ENCODE results near the gene DDTL. TPM values are rescaled to one million over a fixed set of nuclear protein-coding genes. Genes with fewer than 3 reads are reported as not detected.
"Not testable (repeated sequence)": the region's sequence is repeated elsewhere in the genome, so short reads cannot be mapped to it uniquely, and the experiment has no call there.

Gene DDTL
- total RNA-seq, 2 experiments from 2014 or later, result 0.72 to 0.76 TPM

DNA sequence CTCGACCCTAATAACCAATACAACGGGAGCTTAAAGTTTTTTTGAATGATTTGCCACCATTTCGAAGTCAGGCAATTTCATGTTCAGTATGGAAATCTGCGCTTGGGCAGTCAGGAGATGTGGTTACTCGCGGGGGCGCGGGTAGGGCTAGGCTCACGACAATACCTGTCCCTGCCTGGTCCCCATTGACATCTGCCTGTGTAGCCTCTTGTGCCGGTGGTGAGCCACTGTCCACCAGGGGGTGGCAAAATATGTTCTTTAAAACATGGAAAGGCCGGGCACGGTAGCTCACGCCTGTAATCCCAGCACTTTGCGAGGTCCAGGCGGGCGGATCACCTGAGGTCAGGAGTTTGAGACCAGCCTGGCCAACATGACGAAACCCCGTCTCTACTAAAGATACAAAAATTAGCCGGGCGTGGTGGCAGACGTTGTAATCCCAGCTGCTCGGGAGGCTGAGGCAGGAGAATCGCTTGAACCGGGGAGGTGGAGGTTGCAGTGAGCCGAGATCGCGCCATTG lies 8.2 kb downstream of the DDTL start:
- H3K27me3 Mint-ChIP-seq (ENCODE audit: low read depth); H3K4me3 Mint-ChIP-seq; intact Hi-C loops (cut with micrococcal nuclease); H3K27ac Mint-ChIP-seq; H3K9me3 Mint-ChIP-seq; DNase-seq; CTCF ChIA-PET: not testable (repeated sequence)
- Mint-ChIP-seq H3K36me3 (ENCODE audit: low read depth) (peaks cover 12% of the 10 kb centered on the region), H3K4me1 (ENCODE audit: low read depth) (peaks cover 11% of the 10 kb centered on the region)

DNA sequence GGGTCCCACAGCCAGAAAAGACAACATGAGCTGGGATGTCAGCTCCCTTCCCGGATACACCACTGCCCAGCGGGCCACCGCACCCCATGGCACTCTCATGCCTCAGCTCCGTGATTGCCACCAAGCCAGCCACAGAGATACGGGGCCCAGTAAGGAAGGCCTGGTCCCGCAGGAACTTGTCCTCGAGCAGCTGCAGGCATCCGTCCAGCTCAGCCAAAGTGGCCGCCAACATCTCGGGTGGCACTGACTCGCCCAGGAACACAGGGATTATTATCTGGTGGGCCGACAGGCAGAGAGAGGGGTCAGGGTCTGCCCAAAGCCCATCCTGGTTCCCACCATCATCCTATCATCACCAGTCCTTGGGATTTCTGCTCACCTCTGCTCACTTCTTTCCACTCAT lies 10.6 kb downstream of the DDTL start:
- intact Hi-C loops (cut with micrococcal nuclease); CTCF ChIA-PET: not testable (repeated sequence)

DNA sequence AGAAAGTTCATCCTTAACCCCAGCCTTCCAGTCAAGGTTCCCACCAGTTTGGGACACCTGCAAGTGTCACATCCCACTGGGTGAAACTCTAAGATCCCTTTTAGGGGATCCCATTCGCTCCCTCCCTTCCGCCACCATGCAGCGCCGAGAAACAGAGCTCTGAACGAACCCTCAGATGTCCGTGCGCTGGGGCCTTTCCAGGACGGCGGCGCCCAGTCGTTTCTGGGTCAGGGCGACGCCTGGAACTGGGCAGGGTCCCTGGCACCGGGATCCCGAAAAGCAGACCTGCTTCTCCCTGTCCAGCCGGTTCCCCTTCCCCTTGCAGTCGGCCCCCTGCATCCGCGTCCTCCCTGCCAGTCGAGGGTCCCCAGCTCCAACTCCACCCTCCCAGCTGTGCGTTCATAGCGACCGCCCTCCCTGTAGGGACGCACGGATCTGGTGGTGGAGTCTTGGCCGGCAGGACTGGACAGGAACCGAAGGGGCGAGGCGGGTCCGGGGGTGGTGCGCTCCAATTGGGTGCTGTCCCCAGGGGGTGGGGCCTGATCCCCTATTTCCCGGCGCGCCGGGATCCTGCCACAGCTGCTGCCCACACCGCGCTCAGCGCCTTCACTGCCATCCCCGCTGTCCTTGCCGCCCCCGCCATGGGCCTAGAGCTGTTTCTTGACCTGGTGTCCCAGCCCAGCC lies 13.0 kb downstream of the DDTL start, which contains the start of gene GSTT2:
TSS of gene GSTT2 (plus strand) at position 578 of the 684 bp plus-strand sequence.
- H3K4me3 Mint-ChIP-seq; H3K27me3 Mint-ChIP-seq (ENCODE audit: low read depth); H3K9me3 Mint-ChIP-seq; H3K4me1 Mint-ChIP-seq (ENCODE audit: low read depth); H3K36me3 Mint-ChIP-seq (ENCODE audit: low read depth); CTCF ChIA-PET; DNase-seq; H3K27ac Mint-ChIP-seq: not testable (repeated sequence)
- intact Hi-C loops (cut with micrococcal nuclease), result loop anchor here (5.0 kb wide), 1 partner anchor 198 kb away; no protein-coding TSS in a partner anchor

More for the DNA sequence above, 10.6 kb downstream of the DDTL start:
- not testable (repeated sequence) for H3K4me1 Mint-ChIP-seq (ENCODE audit: low read depth); H3K27ac Mint-ChIP-seq; H3K36me3 Mint-ChIP-seq (ENCODE audit: low read depth); H3K9me3 Mint-ChIP-seq; H3K27me3 Mint-ChIP-seq (ENCODE audit: low read depth); H3K4me3 Mint-ChIP-seq; DNase-seq

DNA sequence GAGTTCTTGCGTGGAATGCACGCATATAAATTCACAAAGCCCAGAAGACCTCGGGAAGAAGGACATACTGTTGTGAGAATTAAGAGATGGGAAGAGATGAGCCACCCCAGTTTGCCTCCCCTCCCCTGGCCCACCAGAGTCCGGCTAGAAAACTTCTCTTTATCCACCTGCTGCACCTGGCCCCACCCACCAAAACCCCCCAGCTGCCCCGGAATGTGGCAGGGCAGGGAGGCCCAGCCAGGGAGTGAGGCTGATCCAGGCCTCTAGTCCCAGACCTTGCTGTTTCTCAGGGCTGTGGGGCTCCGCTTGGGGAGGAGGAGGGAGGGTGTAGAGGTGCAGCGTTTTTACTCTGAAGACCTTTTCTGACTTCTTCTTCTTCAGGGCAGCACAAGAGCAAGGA lies 13.9 kb downstream of the DDTL start:
- H3K27ac Mint-ChIP-seq; DNase-seq; H3K9me3 Mint-ChIP-seq; H3K4me3 Mint-ChIP-seq; H3K4me1 Mint-ChIP-seq (ENCODE audit: low read depth); H3K36me3 Mint-ChIP-seq (ENCODE audit: low read depth); CTCF ChIA-PET; H3K27me3 Mint-ChIP-seq (ENCODE audit: low read depth): not testable (repeated sequence)
- intact Hi-C loops (cut with micrococcal nuclease), result loop anchor here (5.0 kb wide), 1 partner anchor 197 kb away; no protein-coding TSS in a partner anchor

DNA sequence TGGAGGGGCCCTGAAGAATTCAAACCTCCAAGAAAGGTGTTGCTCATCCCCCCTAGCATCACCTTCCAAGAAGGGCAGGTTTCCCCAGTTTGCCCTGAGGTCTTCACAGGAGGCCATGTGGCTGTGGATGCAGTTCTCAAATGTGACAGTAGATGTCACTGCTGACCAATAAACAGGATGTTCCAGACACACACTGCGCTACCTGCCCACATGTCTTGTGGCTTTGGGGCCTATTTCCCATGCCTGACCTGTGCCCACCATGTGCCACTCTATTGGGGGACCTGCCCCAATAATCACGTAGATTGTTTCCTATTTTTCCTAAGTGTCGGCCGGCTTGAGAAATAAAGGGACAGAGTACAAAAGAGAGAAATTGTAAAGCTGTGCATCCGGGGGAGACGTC lies 17.7 kb downstream of the DDTL start:
- no peaks in the 10 kb centered on the region for H3K27me3 Mint-ChIP-seq (ENCODE audit: low read depth)
- peaks cover 3% of the 10 kb centered on the region for H3K4me1 Mint-ChIP-seq (ENCODE audit: low read depth)
- H3K36me3 Mint-ChIP-seq (ENCODE audit: low read depth), result no peaks in the 10 kb centered on the region
- no peaks in the 10 kb centered on the region for H3K9me3 Mint-ChIP-seq
- H3K4me3 Mint-ChIP-seq, result no peak overlapping the region
- intact Hi-C loops (cut with micrococcal nuclease), result loop anchor here (5.0 kb wide), 1 partner anchor 193 kb away; no protein-coding TSS in a partner anchor
- CTCF ChIA-PET, result interaction anchor here (0.6 kb wide), 1 partner anchor 71 kb away, joined by 3 read pairs; no protein-coding TSS in a partner anchor
- H3K27ac Mint-ChIP-seq, result no peak overlapping the region
- DNase-seq, result peak; percentile 73

DNA sequence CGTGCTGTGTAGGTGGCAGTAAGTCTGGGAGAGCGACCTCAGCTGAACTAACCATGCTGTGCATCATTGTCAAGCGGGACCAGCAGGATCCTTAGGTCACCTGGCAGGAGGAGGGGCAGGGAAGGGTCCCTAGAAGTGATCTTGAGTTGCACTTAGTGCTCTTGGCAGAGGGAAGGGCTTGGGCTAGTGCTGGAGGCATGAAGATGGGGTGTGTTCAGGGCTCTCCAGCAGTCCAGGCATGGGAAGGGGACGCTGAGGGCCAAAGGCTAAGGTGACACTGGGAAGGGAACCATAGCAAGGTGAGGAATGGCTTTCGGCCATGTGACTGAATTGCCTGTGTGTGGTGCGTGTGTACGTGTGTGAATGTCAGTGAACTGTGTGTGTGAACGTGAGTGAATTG lies 19.4 kb downstream of the DDTL start:
- H3K4me1 Mint-ChIP-seq (ENCODE audit: low read depth); intact Hi-C loops (cut with micrococcal nuclease); H3K27ac Mint-ChIP-seq; DNase-seq; CTCF ChIA-PET; H3K9me3 Mint-ChIP-seq; H3K4me3 Mint-ChIP-seq; H3K36me3 Mint-ChIP-seq (ENCODE audit: low read depth); H3K27me3 Mint-ChIP-seq (ENCODE audit: low read depth): not testable (repeated sequence)

DNA sequence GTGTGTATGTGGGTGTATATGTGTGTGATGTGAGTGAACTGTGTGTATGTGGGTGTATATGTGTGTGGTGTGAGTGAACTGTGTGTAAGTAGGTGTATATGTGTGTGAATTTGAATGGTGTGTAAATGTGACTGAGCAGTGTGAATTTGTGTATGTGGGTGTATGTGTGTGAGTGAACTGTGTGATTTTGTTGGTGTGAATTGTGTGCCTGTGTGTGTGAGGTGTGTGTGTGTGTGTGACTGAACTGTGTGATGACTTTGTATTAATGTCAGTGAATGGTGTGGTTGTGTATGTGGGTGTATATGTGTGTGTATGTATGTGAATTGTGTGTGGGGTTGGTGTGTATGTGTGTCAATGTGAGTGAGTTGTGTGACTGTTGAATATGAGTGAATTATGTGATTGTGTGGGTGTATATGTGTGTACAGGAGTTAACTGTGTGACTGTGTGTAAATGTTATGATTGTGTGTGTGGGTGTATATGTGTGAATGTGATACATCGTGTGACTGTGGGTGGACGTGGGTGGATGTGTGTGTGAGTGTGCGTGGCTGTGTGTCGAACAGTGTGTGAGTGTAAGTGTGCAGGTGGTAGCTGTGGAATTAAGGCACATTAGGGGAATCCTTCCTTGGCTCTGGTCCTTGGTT lies 20.0 kb downstream of the DDTL start:
- DNase-seq; H3K27me3 Mint-ChIP-seq (ENCODE audit: low read depth); H3K4me3 Mint-ChIP-seq; H3K9me3 Mint-ChIP-seq; H3K27ac Mint-ChIP-seq; H3K36me3 Mint-ChIP-seq (ENCODE audit: low read depth); CTCF ChIA-PET; H3K4me1 Mint-ChIP-seq (ENCODE audit: low read depth); intact Hi-C loops (cut with micrococcal nuclease): not testable (repeated sequence)

DNA sequence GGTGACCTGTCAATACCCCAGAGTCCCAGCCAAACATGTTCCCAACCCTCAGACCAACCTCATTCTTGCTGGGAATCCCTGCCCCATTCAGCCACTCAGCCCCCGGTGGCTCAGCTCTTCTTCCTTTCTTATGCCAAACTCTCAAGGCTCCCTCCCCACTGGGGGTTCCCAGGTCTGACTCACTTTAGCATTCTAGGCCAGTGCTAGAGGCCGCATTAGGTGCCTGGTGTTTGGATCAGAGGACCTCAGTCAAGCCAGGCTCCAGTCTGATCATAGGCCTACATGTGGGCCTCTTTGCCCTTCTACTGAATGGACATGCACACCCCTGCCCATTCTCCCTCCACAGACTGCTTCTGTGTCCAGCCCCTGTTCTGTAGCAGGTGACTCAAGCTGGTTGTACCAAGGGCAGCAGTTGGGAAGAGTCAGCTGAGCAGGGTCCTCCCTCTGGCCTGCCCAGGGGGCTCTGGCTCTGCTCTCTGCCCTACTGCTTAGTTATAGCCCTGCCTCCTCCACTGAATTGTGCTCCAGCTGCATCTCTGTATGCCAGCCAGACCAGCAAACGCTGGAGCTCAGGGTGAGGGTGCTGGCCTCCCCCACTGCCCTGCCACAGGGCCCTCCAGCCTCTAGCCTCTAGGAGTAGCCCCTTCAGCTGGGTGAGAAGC lies 23.0 kb downstream of the DDTL start:
- H3K27me3 Mint-ChIP-seq (ENCODE audit: low read depth); H3K4me3 Mint-ChIP-seq; CTCF ChIA-PET; H3K4me1 Mint-ChIP-seq (ENCODE audit: low read depth); intact Hi-C loops (cut with micrococcal nuclease); H3K36me3 Mint-ChIP-seq (ENCODE audit: low read depth); H3K9me3 Mint-ChIP-seq; DNase-seq; H3K27ac Mint-ChIP-seq: not testable (repeated sequence)

DNA sequence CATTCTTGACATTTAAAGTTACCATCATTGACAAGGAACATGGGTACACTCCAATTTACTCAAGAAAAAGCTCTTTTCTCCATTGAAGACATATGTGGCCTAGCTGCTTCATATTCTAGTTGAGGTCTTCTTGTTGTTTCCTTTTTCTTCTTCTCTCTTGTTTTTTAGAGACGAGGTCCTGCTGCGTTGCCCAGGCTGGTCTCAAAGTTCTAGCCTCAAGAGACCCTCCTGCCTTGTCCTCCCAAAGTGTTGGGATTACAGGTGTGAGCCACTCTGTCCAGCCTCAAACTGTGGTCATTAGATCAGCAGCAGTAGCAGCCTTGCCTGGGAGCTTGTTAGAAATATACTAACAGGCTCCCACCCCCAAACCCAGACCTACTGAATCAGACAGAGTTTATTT lies 26.4 kb downstream of the DDTL start:
- H3K4me3 Mint-ChIP-seq; H3K9me3 Mint-ChIP-seq; DNase-seq; H3K27me3 Mint-ChIP-seq (ENCODE audit: low read depth); intact Hi-C loops (cut with micrococcal nuclease); H3K36me3 Mint-ChIP-seq (ENCODE audit: low read depth); CTCF ChIA-PET; H3K4me1 Mint-ChIP-seq (ENCODE audit: low read depth); H3K27ac Mint-ChIP-seq: not testable (repeated sequence)

DNA sequence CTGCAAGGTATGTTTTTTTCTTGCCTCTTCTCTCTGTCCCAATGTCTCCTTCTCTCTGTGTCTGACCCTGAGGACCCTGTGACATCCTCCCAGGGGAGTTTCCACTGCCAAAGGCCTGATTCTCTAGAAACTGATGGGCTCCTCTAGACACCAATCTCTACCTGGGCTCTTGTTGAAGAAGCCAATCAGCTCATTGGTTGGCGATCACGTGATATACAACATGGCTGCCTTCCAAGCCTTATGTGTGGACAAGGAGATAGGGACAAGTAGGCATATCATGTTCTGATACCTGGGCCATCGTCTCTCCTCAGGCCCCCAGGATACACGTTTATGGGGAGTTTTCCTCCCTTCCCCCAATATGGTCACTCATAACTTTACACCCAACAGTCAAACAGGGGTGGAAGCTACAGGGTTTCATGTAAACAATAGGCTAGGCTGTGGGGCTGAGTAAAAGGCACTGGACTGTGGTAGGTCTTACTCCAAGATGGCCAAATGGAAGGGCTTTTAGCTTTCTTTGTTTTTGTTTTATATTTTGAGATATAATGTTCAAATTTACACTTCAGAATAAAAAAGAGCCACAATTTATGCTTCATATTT lies 27.0 kb downstream of the DDTL start:
- H3K4me1 Mint-ChIP-seq (ENCODE audit: low read depth); H3K27me3 Mint-ChIP-seq (ENCODE audit: low read depth); H3K27ac Mint-ChIP-seq; intact Hi-C loops (cut with micrococcal nuclease); H3K36me3 Mint-ChIP-seq (ENCODE audit: low read depth); H3K4me3 Mint-ChIP-seq; H3K9me3 Mint-ChIP-seq; CTCF ChIA-PET: not testable (repeated sequence)
- DNase-seq, result peak; percentile 20

DNA sequence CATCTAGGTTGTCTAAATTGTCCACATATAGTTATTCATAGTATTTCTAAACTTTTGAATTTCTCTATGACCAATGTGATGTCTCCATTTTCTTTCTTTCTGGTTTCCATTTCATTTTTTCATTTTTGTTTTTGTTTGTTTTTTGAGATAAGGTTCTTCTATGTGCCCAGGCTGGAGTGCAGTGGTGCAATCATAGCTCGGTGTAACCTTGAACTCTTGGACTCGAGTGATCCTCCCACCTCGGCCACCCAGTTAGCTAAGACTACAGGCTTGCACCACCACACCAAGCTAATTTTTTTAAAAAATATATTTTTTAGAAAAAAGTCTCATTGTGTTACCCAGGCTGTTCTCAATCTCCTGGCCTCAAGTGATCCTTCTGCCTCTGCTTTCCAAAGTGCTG lies 30.4 kb downstream of the DDTL start:
- DNase-seq, result no peak
- intact Hi-C loops (cut with micrococcal nuclease), result no loop called here
- H3K4me1 Mint-ChIP-seq (ENCODE audit: low read depth), result no peaks in the 10 kb centered on the region
- H3K27me3 Mint-ChIP-seq (ENCODE audit: low read depth), result no peaks in the 10 kb centered on the region
- H3K9me3 Mint-ChIP-seq, result no peaks in the 10 kb centered on the region
- H3K4me3 Mint-ChIP-seq, result no peak overlapping the region
- no peak overlapping the region for H3K27ac Mint-ChIP-seq
- no peaks in the 10 kb centered on the region for H3K36me3 Mint-ChIP-seq (ENCODE audit: low read depth)
- CTCF ChIA-PET, result no interaction called here

DNA sequence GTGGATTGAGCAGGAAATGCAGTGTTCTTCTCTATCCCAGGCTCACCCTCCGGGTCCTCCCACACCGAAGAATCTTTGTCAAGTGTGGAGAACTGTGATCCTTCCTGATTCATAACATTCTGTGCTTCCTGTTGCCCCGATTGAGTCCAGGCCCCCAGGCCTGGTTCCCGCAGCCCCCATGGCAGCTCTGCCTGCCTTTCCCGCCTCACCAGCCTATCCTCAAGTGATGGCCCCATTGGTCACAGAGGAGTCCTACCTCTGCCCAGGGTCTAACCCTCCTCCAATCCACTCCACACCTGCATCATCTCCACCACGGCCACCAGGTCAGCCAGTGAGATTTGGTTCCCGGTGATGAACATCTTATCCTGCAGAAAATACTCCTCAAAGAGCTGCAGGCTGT lies 33.1 kb downstream of the DDTL start:
- intact Hi-C loops (cut with micrococcal nuclease), result loop anchor here (10.0 kb wide), 1 partner anchor 175 kb away; no protein-coding TSS in a partner anchor
- H3K9me3 Mint-ChIP-seq; H3K36me3 Mint-ChIP-seq (ENCODE audit: low read depth); H3K4me1 Mint-ChIP-seq (ENCODE audit: low read depth); H3K27ac Mint-ChIP-seq; H3K27me3 Mint-ChIP-seq (ENCODE audit: low read depth); H3K4me3 Mint-ChIP-seq; DNase-seq: not testable (repeated sequence)
- CTCF ChIA-PET, result interaction anchor here (0.6 kb wide), 1 partner anchor 243 kb away, joined by 3 read pairs; no protein-coding TSS in a partner anchor
